ENCODE measurements around the gene TNFSF15. TPM values are rescaled to one million over a fixed set of nuclear protein-coding genes. Genes with fewer than 3 reads are reported as not detected.

Gene TNFSF15
- total RNA-seq, 4 donors from 2014 or later, result 0.68 TPM; not detected in 3

DNA sequence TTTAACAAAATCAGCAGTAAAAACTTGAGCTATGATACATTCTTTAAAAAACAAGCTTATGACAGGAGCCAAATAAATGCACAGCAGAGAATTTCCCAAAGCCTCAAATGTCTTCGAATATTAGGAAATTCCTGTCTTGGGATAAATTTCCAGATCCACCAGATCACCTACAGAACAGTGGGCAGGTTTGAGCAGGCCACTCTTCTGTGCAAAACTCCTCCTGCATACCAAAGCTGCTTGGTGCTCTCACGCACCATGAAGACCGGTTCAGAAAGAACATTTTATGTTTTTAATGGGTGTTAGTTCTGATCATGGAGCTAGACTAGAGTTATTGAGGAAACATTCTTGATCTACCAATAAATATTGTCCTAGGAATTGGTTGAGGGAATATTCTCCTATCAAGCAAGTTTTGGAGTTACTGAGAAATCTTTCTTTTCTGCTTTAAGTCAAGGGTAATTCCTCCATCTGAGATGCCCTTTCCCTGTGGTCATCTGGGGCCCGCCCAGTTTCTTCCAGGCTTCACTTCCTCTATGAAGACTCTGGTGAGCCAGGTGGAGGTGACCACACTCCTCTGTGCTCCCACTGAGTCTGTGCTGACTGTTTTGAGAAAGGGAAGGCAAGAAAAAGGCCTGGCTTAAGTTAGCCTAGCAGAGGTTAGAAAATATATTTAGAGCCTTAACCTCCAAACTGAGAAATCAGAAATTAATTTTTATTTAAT, 17.9 kb downstream of the TNFSF15 start:
- TF ChIP-seq, protein P1, sequence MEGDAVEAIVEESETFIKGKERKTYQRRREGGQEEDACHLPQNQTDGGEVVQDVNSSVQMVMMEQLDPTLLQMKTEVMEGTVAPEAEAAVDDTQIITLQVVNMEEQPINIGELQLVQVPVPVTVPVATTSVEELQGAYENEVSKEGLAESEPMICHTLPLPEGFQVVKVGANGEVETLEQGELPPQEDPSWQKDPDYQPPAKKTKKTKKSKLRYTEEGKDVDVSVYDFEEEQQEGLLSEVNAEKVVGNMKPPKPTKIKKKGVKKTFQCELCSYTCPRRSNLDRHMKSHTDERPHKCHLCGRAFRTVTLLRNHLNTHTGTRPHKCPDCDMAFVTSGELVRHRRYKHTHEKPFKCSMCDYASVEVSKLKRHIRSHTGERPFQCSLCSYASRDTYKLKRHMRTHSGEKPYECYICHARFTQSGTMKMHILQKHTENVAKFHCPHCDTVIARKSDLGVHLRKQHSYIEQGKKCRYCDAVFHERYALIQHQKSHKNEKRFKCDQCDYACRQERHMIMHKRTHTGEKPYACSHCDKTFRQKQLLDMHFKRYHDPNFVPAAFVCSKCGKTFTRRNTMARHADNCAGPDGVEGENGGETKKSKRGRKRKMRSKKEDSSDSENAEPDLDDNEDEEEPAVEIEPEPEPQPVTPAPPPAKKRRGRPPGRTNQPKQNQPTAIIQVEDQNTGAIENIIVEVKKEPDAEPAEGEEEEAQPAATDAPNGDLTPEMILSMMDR (IDR thresholded peaks at IDR 0.05; ENCODE audit: low read depth), result no peak

DNA sequence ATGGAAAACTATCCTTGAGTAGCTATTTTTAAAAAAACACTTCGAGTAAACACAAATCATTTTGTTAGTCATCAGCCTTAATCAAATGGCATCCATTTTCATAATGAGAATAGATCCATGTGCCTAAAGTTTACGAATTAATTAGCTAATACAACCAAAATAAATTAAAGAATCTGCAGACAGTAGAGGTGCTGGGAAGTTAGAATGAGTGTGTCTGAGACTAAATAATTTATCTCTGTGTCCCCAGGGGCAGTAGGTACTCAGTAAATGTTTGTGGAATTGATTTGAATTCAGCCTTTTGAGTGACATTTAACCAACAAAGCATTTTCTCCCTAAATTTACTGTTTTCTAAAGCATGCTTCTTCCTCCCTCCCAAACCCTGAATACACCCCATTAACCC, 18.6 kb downstream of the TNFSF15 start:
- TF ChIP-seq, protein P1 (IDR thresholded peaks at IDR 0.05; ENCODE audit: low read depth), result no peak

DNA sequence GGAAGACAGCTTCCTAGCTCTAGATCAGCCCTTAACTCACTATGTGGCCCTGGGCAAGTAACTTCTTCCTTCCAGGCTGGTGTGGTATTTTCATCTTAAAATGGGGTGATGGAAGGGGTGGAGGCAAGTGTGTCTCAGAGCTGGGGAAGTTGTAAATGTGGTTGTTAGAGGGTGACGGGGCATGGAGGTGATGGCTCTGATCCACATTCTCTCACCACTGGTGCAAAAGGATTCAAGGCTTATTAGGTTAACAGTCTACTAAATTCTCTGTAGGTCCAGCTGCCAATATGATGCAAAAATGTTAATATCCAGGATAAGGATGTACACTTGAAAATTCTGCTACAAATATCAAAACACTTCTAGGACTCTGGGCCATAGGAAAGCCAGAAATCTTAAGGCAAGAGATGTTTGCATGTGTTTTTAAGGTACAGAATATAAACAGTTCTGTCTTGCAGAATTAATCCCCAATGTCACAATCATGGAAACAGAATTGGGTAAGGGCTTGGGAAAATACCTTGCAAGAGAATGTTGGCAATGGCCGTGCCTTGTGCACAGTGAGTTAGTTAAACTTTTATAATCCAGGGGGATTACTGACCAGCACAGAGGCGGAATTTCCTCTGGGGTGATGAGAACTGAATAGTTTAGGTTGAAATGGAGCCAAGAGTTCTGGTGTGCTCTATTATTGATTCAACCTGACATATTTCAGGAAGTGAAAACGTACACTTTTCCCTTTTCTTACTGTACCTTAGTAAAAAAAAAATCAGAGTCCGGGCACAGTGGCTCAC, 19.8 kb downstream of the TNFSF15 start:
- TF ChIP-seq, protein P1 (IDR thresholded peaks at IDR 0.05; ENCODE audit: low read depth), result no peak

DNA sequence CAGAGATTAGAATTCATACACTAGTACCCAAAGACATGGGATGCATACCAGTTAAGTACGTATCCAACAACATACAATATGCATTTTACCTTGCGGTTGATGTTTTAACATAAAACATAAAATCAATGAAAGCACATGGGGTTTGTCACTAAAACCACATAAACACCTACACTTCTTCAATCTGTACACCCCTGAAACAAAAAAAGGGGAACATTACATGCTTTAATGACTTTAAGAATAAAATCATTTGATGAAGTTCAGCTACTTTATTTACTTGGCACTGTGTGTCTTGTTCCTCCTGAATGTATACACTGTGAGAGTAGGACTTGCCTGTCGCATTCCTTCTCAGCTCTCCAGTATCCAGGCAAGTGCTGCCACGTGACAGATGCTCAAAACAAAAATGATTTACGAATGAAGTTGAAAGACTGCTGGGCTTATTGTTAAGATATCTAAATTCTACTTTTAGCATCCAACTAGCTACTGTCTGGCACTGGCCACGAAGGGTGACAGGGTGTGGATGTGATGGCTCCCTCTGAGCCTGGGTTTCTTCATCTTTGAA, 21.0 kb downstream of the TNFSF15 start:
- TF ChIP-seq, protein P1 (IDR thresholded peaks at IDR 0.05; ENCODE audit: low read depth), result no peak

DNA sequence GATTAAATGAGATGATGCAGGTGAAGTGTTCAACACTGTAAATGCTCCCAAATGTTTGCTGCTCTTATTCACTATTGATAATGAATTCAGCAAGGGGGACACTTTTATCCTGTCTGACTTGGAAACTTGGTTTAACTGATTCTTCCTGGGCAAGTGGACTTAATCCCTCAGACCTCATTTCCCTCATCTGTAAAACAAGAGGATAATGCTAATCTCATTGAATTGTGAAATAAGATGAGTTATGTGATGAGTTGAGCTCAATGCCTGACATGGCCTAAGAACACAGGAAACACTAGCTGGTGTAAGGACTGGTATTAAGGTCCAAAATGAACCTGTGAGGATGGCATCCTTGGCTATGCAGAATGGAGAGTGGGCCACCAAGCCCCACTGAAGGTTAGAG, 23.3 kb downstream of the TNFSF15 start:
- TF ChIP-seq, protein P1 (IDR thresholded peaks at IDR 0.05; ENCODE audit: low read depth), result no peak

DNA sequence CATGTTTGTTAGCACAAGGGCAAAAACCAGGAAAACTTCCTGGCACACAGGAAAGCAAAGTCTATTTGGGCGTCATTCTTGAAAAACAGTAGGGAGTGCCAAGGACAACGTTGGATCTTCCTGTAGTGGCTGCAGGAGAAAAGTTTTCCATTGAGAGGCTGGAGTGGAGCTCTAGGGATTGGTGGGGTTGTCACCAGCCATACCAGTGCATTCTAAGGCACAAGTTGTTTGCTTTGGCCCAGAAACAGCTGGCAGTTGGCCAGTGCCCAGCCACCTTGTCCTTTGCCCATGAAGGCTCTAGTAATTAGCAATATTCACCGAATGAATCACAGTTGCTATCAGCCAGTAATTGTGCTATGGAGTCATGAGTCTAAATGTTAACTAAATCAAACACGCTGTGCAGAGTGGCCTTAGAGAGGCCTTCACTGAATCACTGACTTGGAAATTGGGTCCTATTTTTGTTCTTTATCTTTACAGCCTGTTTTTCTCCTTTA, 26.4 kb downstream of the TNFSF15 start:
- TF ChIP-seq, protein P1 (IDR thresholded peaks at IDR 0.05; ENCODE audit: low read depth), result no peak

Measured in subcutaneous adipose tissue (tissue), 4 donors.